Keratinocyte (primary cell): ENCODE data around the gene PADI4. TPM values are rescaled to one million over a fixed set of nuclear protein-coding genes. Genes with fewer than 3 reads are reported as not detected.

Source experiments
- DNase-seq: peaks from one replicate; pipeline ENCODE4 v3.0.0-alpha.2; 2011; ENCODE audit warnings: low read depth, missing footprints, low spot score
- FAIRE-seq: peaks from 2 replicates; lab custom pipeline; 2011; peaks lifted over from hg19 to GRCh38; lab: Jason Lieb, UNC
- H2AFZ ChIP-seq: 2 replicates; pipeline ENCODE4 v1.6.0; 2012; ENCODE audit warnings: low read length, control low read depth, inconsistent platforms; ENCODE audit not compliant: control insufficient read depth
- H3K27ac ChIP-seq: 2 replicates; pipeline ENCODE4 v1.5.1; 2011; ENCODE audit warnings: low read length; ENCODE audit not compliant: control insufficient read depth, insufficient read depth
- H3K27me3 ChIP-seq: 3 replicates; pipeline ENCODE4 v1.6.0; 2011; ENCODE audit warnings: low read length; ENCODE audit not compliant: control insufficient read depth, insufficient read depth; ENCODE audit errors: extremely low read depth
- H3K36me3 ChIP-seq, 2 experiments: 2 replicates in 1 of 2; 3 replicates in 1 of 2; pipeline ENCODE4 v1.5.1; 2011; ENCODE audit warnings: low read length in 2 of 2, mild to moderate bottlenecking in 1 of 2; ENCODE audit not compliant: control insufficient read depth in 2 of 2, insufficient read depth in 2 of 2; ENCODE audit errors: extremely low read depth in 1 of 2
- H3K4me1 ChIP-seq: 3 replicates; pipeline ENCODE4 v1.5.1; 2011; ENCODE audit warnings: low read length; ENCODE audit not compliant: control insufficient read depth, insufficient read depth; ENCODE audit errors: extremely low read depth
- H3K4me2 ChIP-seq: 3 replicates; pipeline ENCODE4 v1.6.0; 2011; ENCODE audit warnings: low read depth, low read length; ENCODE audit not compliant: control insufficient read depth, insufficient read depth; ENCODE audit errors: extremely low read depth
- H3K4me3 ChIP-seq, 3 experiments: fragments of 200-600 bp in 1 of 3; sonication (generic) in 1 of 3; 2 replicates in 2 of 3; 3 replicates in 1 of 3; pipeline ENCODE4 v1.5.1; 2011 to 2016; ENCODE audit warnings: low read length in 3 of 3, mild to moderate bottlenecking in 3 of 3, control low read depth in 2 of 3, inconsistent platforms in 1 of 3, low read depth in 1 of 3, mixed read lengths in 1 of 3, mixed run types in 1 of 3, moderate library complexity in 1 of 3; ENCODE audit not compliant: control insufficient read depth in 2 of 3, insufficient read depth in 2 of 3; ENCODE audit errors: extremely low read depth in 1 of 3
- H3K79me2 ChIP-seq: 2 replicates; pipeline ENCODE4 v1.6.0; 2012; ENCODE audit warnings: low read length; ENCODE audit not compliant: control insufficient read depth, insufficient read depth
- H3K9ac ChIP-seq: 3 replicates; pipeline ENCODE4 v1.6.0; 2011; ENCODE audit warnings: low read length; ENCODE audit not compliant: control insufficient read depth, insufficient read depth; ENCODE audit errors: extremely low read depth
- H3K9me1 ChIP-seq: 3 replicates; pipeline ENCODE4 v1.6.0; 2011; ENCODE audit warnings: low read length; ENCODE audit not compliant: control insufficient read depth, insufficient read depth; ENCODE audit errors: extremely low read depth
- H3K9me3 ChIP-seq: 2 replicates; pipeline ENCODE4 v1.5.1; 2012; ENCODE audit warnings: low read depth, low read length; ENCODE audit not compliant: control insufficient read depth
- H4K20me1 ChIP-seq: 3 replicates; pipeline ENCODE4 v1.6.0; 2011; ENCODE audit warnings: low read length; ENCODE audit not compliant: control insufficient read depth, insufficient read depth; ENCODE audit errors: extremely low read depth
- EZH2 ChIP-seq: IDR thresholded peaks from one replicate; pipeline ENCODE4 v1.6.1; 2012; ENCODE audit warnings: inconsistent platforms, mild to moderate bottlenecking, low read length, moderate library complexity
- dilution Hi-C: fragments of 300-500 bp; cut with MboI; formaldehyde crosslinking; loops from one replicate; pipeline ENCODE4 v1.7.0; 2020; ENCODE audit warnings: low sequenced_read_pairs; ENCODE audit not compliant: extremely low pct_ligation_motif_present
- polyA plus RNA-seq, 5 experiments: library from polyadenylated mRNA; depleted of rRNA in 3 of 5; stranded (reverse) in 3 of 5; stranded (forward) in 1 of 5; unstranded in 1 of 5; fragments of >200 nt; gene quantifications; 1 replicate in 1 of 5; 2 replicates in 3 of 5; 3 replicates in 1 of 5; pipeline versions ENCODE4 v1.2.1 to v1.2.3, GENCODE V29; 2011 to 2012; ENCODE audit warnings: missing spikeins in 2 of 5, low read depth in 1 of 5, low replicate concordance in 1 of 5
- TF ChIP-seq, protein P1 (sequence below), 3 experiments: IDR thresholded peaks in 1 of 3; conservative IDR thresholded peaks in 1 of 3; optimal IDR thresholded peaks in 1 of 3; 2 replicates in 2 of 3; 3 replicates in 1 of 3; pipeline versions ENCODE3 to v1.5.1; 2011; ENCODE audit warnings: low read length in 3 of 3, mild to moderate bottlenecking in 3 of 3, moderate library complexity in 2 of 3, control low read depth in 1 of 3, inconsistent platforms in 1 of 3; ENCODE audit not compliant: insufficient read depth in 2 of 3; ENCODE audit errors: extremely low read depth in 1 of 3

The PADI4 gene
- polyA plus RNA-seq, 1 donor (not counting 4 experiments of a cell fraction or from before 2014, with no cell fraction given): 0.03 TPM

DNA sequence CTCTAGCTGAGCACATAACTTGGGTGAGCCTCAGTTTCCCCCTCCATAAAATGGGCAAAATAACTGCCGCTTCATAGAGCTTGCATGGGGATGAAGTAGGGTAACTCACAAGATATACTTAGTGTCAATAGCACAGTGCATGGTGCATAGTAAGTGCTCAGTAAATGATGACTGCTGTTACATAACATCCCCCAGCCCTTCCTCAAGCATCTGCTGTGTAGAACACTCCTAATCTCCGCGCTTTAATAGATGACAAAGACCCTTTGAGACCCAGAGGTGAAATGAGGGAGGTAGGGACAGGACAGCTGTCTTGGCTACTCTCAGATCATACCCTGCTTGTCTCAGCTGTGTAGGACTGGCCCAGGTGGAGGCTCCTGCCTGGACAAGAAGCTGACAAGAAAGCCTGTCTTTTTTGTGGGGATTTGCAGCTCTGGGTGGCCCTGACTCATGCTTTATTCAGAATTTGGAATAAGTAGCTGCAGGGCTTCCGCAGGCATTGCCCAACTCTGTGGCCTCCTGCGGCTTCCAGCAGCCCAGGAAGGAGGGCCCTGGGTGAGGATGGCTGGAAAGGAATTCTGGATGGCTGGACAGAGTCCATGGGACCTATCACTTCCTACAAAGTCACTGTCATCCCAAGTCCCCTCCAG lies 20.7 kb upstream of the PADI4 start:
- H3K9ac ChIP-seq: no peak overlapping the region
- H3K4me1 ChIP-seq: peaks cover 49% of the 10 kb centered on the region
- no peak for TF ChIP-seq EZH2
- TF ChIP-seq, protein P1, sequence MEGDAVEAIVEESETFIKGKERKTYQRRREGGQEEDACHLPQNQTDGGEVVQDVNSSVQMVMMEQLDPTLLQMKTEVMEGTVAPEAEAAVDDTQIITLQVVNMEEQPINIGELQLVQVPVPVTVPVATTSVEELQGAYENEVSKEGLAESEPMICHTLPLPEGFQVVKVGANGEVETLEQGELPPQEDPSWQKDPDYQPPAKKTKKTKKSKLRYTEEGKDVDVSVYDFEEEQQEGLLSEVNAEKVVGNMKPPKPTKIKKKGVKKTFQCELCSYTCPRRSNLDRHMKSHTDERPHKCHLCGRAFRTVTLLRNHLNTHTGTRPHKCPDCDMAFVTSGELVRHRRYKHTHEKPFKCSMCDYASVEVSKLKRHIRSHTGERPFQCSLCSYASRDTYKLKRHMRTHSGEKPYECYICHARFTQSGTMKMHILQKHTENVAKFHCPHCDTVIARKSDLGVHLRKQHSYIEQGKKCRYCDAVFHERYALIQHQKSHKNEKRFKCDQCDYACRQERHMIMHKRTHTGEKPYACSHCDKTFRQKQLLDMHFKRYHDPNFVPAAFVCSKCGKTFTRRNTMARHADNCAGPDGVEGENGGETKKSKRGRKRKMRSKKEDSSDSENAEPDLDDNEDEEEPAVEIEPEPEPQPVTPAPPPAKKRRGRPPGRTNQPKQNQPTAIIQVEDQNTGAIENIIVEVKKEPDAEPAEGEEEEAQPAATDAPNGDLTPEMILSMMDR (optimal IDR thresholded peaks at IDR 0.05 in 1 of 3, IDR thresholded peaks at IDR 0.05 in 1 of 3, conservative IDR thresholded peaks at IDR 0.05 in 1 of 3; ENCODE audit: extremely low read depth in 1 of 3, insufficient read depth in 2 of 3, low read length in 3 of 3): no peak
- H3K27me3 ChIP-seq: no peaks in the 10 kb centered on the region
- no peaks in the 10 kb centered on the region for H3K36me3 ChIP-seq
- H3K79me2 ChIP-seq: no peaks in the 10 kb centered on the region
- no peak overlapping the region for H3K4me3 ChIP-seq
- H3K9me3 ChIP-seq: no peaks in the 10 kb centered on the region
- DNase-seq: peak; percentile 94
- peak overlapping the region; percentile 52 for H3K4me2 ChIP-seq
- no peak overlapping the region for H2AFZ ChIP-seq
- FAIRE-seq: peak; percentile 98
- dilution Hi-C loops: loop anchor here (10.0 kb wide), 1 partner anchor 68 kb away; no protein-coding TSS in a partner anchor
- no peak overlapping the region for H3K27ac ChIP-seq
- H3K9me1 ChIP-seq: no peaks in the 10 kb centered on the region
- no peaks in the 10 kb centered on the region for H4K20me1 ChIP-seq

DNA sequence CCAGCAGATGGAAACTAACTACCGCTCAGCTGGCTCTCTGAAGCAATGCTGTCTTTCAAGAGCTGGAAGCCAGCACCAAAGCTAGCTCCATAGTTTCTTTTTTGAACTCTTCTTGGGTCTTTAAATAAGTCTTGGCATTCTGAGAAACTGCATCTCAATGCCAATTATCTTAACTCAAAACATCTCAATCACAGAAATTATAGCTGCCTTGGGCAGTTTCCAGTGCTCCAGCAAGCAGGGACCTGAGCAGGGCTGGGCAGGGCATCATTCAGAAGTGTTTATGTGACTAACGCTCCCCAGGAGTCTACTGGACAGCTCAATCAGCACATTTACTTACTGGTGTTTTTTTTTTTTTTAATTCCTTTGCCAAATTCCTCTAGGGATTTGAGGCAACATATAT lies 18.3 kb upstream of the PADI4 start:
- peak; percentile 95 for FAIRE-seq
- no peak for TF ChIP-seq EZH2
- TF ChIP-seq, protein P1 (optimal IDR thresholded peaks at IDR 0.05 in 1 of 3, IDR thresholded peaks at IDR 0.05 in 1 of 3, conservative IDR thresholded peaks at IDR 0.05 in 1 of 3; ENCODE audit: extremely low read depth in 1 of 3, insufficient read depth in 2 of 3, low read length in 3 of 3): no peak
- Histone ChIP-seq H3K4me2 (peak overlapping the region; percentile 70), H2AFZ (no peak overlapping the region), H3K9me3 (no peaks in the 10 kb centered on the region), H3K4me3 (peak overlapping the region in 2 of 3 experiments; percentile 32 to 36), H3K27me3 (no peaks in the 10 kb centered on the region), H3K9me1 (no peaks in the 10 kb centered on the region), H3K79me2 (no peaks in the 10 kb centered on the region), H3K4me1 (peaks cover 54% of the 10 kb centered on the region), H4K20me1 (no peaks in the 10 kb centered on the region), H3K9ac (peak overlapping the region; percentile 53), H3K27ac (peak overlapping the region; percentile 77), H3K36me3 (no peaks in the 10 kb centered on the region)
- dilution Hi-C loops: loop anchor here (10.0 kb wide), 1 partner anchor 65 kb away; no protein-coding TSS in a partner anchor
- DNase-seq: no peak
